Caki2 (cell line): Measurements from ENCODE around the gene CEBPZ. TPM values are rescaled to one million over a fixed set of nuclear protein-coding genes. Genes with fewer than 3 reads are reported as not detected.
A peak's percentile ranks its signal among the peaks of the same experiment; 100 is the strongest.

ENCODE experiments used
- DNase-seq: peaks from one replicate; pipeline ENCODE4 v3.0.0-alpha.2; 2015; ENCODE audit warnings: low read depth
- in situ Hi-C: cut with HindIII; loops from 2 replicates; pipeline ENCODE4 v1.10.0; 2016; ENCODE audit warnings: low sequenced_read_pairs, low pct_unique_long_range_greater_than_20kb, mixed read lengths
- total RNA-seq: library from RNA; depleted of rRNA; stranded (reverse); fragments of >200 nt; shearing (Covaris generic); gene quantifications from 2 replicates; pipeline ENCODE4 v1.2.3, GENCODE V29; 2014; ENCODE audit warnings: low replicate concordance

The CEBPZ gene
- total RNA-seq, 1 experiment from 2014 or later: 31.9 TPM

- DNase-seq: no peak
- in situ Hi-C loops: no loop called here
Measured at GRCh38 chr2:37190290-37190689, 41.1 kb downstream of the CEBPZ start.

- in situ Hi-C loops: no loop called here
- DNase-seq: peak; percentile 42
Measured at GRCh38 chr2:37189452-37190153, 41.8 kb downstream of the CEBPZ start.

- in situ Hi-C loops: no loop called here
- DNase-seq: no peak
Measured at GRCh38 chr2:37188570-37188969, 42.8 kb downstream of the CEBPZ start, which contains the start of gene SULT6B1. SULT6B1 (minus strand) TSS chr2:37188670; CDS start chr2:37188640, 30 bp downstream.

- no peak for DNase-seq
- in situ Hi-C loops: no loop called here
Measured at GRCh38 chr2:37181726-37182684, 49.4 kb downstream of the CEBPZ start.

GRCh38 chr2:37180640-37181039, 50.8 kb downstream of the CEBPZ start:
- in situ Hi-C loops: no loop called here
- DNase-seq: no peak

GRCh38 chr2:37180006-37180639, 51.3 kb downstream of the CEBPZ start:
- DNase-seq: no peak
- in situ Hi-C loops: no loop called here

- in situ Hi-C loops: no loop called here
- DNase-seq: no peak
Measured at GRCh38 chr2:37173741-37174140, 57.7 kb downstream of the CEBPZ start.

- no peak for DNase-seq
- in situ Hi-C loops: no loop called here
Measured at GRCh38 chr2:37171624-37171950, 59.8 kb downstream of the CEBPZ start.

- in situ Hi-C loops: no loop called here
- peak; percentile 14 for DNase-seq
Measured at GRCh38 chr2:37168217-37168981, 63.0 kb downstream of the CEBPZ start.

- DNase-seq: no peak
- in situ Hi-C loops: no loop called here
Measured at GRCh38 chr2:37167636-37168180, 63.7 kb downstream of the CEBPZ start.

GRCh38 chr2:37164757-37165156, 66.6 kb downstream of the CEBPZ start:
- no peak for DNase-seq
- in situ Hi-C loops: no loop called here

- in situ Hi-C loops: no loop called here
- peak; percentile 77 for DNase-seq
Measured at GRCh38 chr2:37156857-37157714, 74.3 kb downstream of the CEBPZ start, which contains the start of gene EIF2AK2. EIF2AK2 (minus strand) TSS chr2:37156980; CDS start chr2:37147806, 9,174 bp downstream.

- peak; percentile 46 for DNase-seq
- in situ Hi-C loops: no loop called here
Measured at GRCh38 chr2:37156071-37156856, 75.1 kb downstream of the CEBPZ start.

GRCh38 chr2:37154785-37155184, 76.6 kb downstream of the CEBPZ start:
- in situ Hi-C loops: no loop called here
- no peak for DNase-seq

GRCh38 chr2:37153224-37153623, 78.2 kb downstream of the CEBPZ start:
- in situ Hi-C loops: no loop called here

More at GRCh38 chr2:37153224-37153623, 78.2 kb downstream of the CEBPZ start:
- DNase-seq: no peak
